ENCODE data around the gene SARM1. TPM values are rescaled to one million over a fixed set of nuclear protein-coding genes. Genes with fewer than 3 reads are reported as not detected.
A peak's percentile ranks its signal among the peaks of the same experiment; 100 is the strongest.

The SARM1 gene
- total and polyA plus RNA-seq, 2 of the 8 experiments (the other 6 are each of a cell fraction or from before 2014, with no cell fraction given): 5.8 to 9.2 TPM

GRCh38 chr17:28370744-28371103, 770 bp upstream of the SARM1 start:
- H3K4me2 ChIP-seq (ENCODE audit: insufficient read depth in 1 of 2, low read depth in 2 of 2, low read length in 2 of 2): peak overlapping the region; percentile 62 to 89
- H3K23ac ChIP-seq (ENCODE audit: insufficient read length): no peak overlapping the region
- FAIRE-seq: no peak
- WGBS, 2 experiments (ENCODE audit: extremely low coverage in 1 of 2, insufficient coverage in 1 of 2, insufficient read length in 1 of 2, insufficient replicate concordance in 2 of 2, low coverage in 1 of 2, low lambda C conversion rate in 2 of 2, missing lambda C conversion rate in 1 of 2): 81% methylated on average over 1 of the region's 1 CpG; no CpG with 5 or more reads in 1 of the 2 experiments
- H4K20me1 ChIP-seq (replicated peaks in 1 of 2; ENCODE audit: control insufficient read depth in 1 of 2, insufficient read depth in 2 of 2, low read length in 2 of 2): peaks cover 2 to 12% of the 10 kb centered on the region in 2 experiments
- ChIA-PET POLR2A (ENCODE audit: partially characterized antibody) (interaction anchor here (0.6 to 12.7 kb wide), 6 partner anchors 11 to 38 kb away, joined by 3 to 103 read pairs (median 4); partner anchors contain the start of gene POLDIP2), CTCF (ENCODE audit: partially characterized antibody) (interaction anchor here (0.8 to 4.6 kb wide), 13 partner anchors 8 to 486 kb away, joined by 3 to 20 read pairs (median 4); partner anchors contain the start of genes IFT20, POLDIP2, SLC13A2 and SLC46A1)
- H3K36me3 ChIP-seq (ENCODE audit: control insufficient read depth in 2 of 4, insufficient read depth in 4 of 4, low read length in 3 of 4): no peaks in the 10 kb centered on the region
- DNase-seq (ENCODE audit: low read depth in 1 of 2, low spot score in 2 of 2): no peak
- H3K27me3 ChIP-seq (replicated peaks in 1 of 4; ENCODE audit: control insufficient read depth in 3 of 4, extremely low read depth in 1 of 4, insufficient read depth in 3 of 4, low read length in 3 of 4): peaks cover 9 to 19% (median 19%) of the 10 kb centered on the region in 4 experiments
- H3K4me3 ChIP-seq (ENCODE audit: extremely low read depth in 1 of 4, insufficient read depth in 2 of 4, low read depth in 3 of 4, low read length in 4 of 4): peak overlapping the region in 3 of 4 experiments; percentile 19 to 79 (median 34); a peak in 4 of 8 replicates
- no peak overlapping the region for H3K56ac ChIP-seq (replicated peaks; ENCODE audit: insufficient read length, low read depth, low read length)
- no peaks in the 10 kb centered on the region for H3K9me3 ChIP-seq (ENCODE audit: insufficient read depth in 2 of 2, low read depth in 1 of 2, low read length in 1 of 2)
- H3K23me2 ChIP-seq (ENCODE audit: low read depth, low read length): peaks cover 16% of the 10 kb centered on the region; the same call in 1 of the 2 replicates
- no peak overlapping the region for H3K14ac ChIP-seq (ENCODE audit: insufficient read length)
- no peak overlapping the region for H3K27ac ChIP-seq (ENCODE audit: low read depth, low read length)
- peaks cover 3 to 16% (median 9%) of the 10 kb centered on the region in 4 experiments; a peak in 6 of 7 replicates for H3K4me1 ChIP-seq (replicated peaks in 1 of 4; ENCODE audit: control insufficient read depth in 3 of 4, insufficient read depth in 4 of 4, low read length in 3 of 4)
- no peak overlapping the region for H3K18ac ChIP-seq (ENCODE audit: extremely low read depth, low read length)
- H3K4ac ChIP-seq (replicated peaks; ENCODE audit: insufficient read length, low read depth, low read length): no peak overlapping the region
- no peaks in the 10 kb centered on the region; the same call in 1 of the 2 replicates for H3K79me1 ChIP-seq (ENCODE audit: low read depth, low read length)
- no peak for TF ChIP-seq HDAC6 (IDR thresholded peaks at IDR 0.05; ENCODE audit: low read depth, low read length)
- no peak for TF ChIP-seq HDAC2 (IDR thresholded peaks at IDR 0.05; ENCODE audit: borderline replicate concordance in 1 of 2, low read depth in 2 of 2, low read length in 2 of 2)
- no peak for TF ChIP-seq SIX5 (IDR thresholded peaks at IDR 0.05; ENCODE audit: low read depth, low read length)
- TF ChIP-seq RNF2 (IDR thresholded peaks at IDR 0.05; ENCODE audit: borderline replicate concordance, low read depth, low read length, missing control alignments, poor library complexity, severe bottlenecking): no peak
- no peak for TF ChIP-seq JUND (IDR thresholded peaks at IDR 0.05; ENCODE audit: low read length)
- TF ChIP-seq KDM1A (IDR thresholded peaks at IDR 0.05; ENCODE audit: borderline replicate concordance, low read length): no peak
- H3K79me2 ChIP-seq (ENCODE audit: control insufficient read depth in 1 of 2, insufficient read depth in 2 of 2, low read length in 2 of 2): no peaks in the 10 kb centered on the region
- H4K91ac ChIP-seq (replicated peaks; ENCODE audit: insufficient read length, low read length): no peak overlapping the region
- no peak overlapping the region for H2BK12ac ChIP-seq (ENCODE audit: low read depth, low read length)
- H2AFZ ChIP-seq (ENCODE audit: low read length): no peak overlapping the region
- no peak overlapping the region for H2AK5ac ChIP-seq (ENCODE audit: low read depth, low read length)
- H4K8ac ChIP-seq (ENCODE audit: extremely low read depth, insufficient read depth, low read length): no peak overlapping the region
- no peak overlapping the region for H2BK120ac ChIP-seq (replicated peaks; ENCODE audit: low read depth, low read length)
- no peak overlapping the region for H2BK15ac ChIP-seq (ENCODE audit: low read length)
- no peak overlapping the region for H3K9ac ChIP-seq (replicated peaks in 1 of 4; ENCODE audit: extremely low read depth in 1 of 4, low read depth in 3 of 4, low read length in 3 of 4)
- H2BK20ac ChIP-seq (ENCODE audit: low read length): no peak overlapping the region
- no peak overlapping the region for H4K5ac ChIP-seq (ENCODE audit: insufficient read length, low read depth, low read length)
- H2BK5ac ChIP-seq (ENCODE audit: low read depth, low read length): no peak overlapping the region

All from H1 (cell line).